ENCODE measurements around the gene CUL3.

CUL3 gene

DNA sequence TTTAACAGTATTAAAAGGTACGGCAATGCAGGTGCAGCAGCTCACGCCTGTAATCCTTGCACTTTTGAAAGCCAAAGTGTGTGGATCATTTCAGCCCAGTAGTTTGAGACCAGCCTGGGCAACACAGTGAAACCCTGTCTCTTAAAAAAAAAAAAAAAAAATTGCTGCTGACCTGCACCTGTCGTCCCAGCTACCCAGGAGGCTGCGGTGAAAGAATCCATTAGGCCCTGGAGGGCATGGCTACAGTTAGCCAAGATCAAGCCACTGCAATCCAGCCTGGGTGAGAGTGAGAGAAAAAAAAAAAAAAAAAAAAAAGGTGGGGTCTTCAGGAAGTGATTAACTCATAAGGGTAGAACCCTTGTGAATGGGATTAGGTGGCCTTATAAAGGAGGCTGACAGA, 12.8 kb downstream of the CUL3 start:
- H3K79me2 ChIP-seq (ENCODE audit: insufficient read depth, low read length), result peaks cover 100% of the 10 kb centered on the region
- H3K9me3 ChIP-seq (ENCODE audit: low read length), result peaks cover 4% of the 10 kb centered on the region; the same call in 1 of the 2 replicates
- no peaks in the 10 kb centered on the region for H3K9me2 ChIP-seq (ENCODE audit: low read depth, low read length)
- peak overlapping the region; percentile 12 for H3K27ac ChIP-seq (ENCODE audit: low read depth, low read length, poor library complexity, severe bottlenecking)
- H3K36me3 ChIP-seq (ENCODE audit: insufficient read depth, low read length), result peaks cover 36% of the 10 kb centered on the region
- H4K20me1 ChIP-seq (ENCODE audit: insufficient read depth, low read length), result peaks cover 6% of the 10 kb centered on the region
- H3K4me1 ChIP-seq (ENCODE audit: insufficient read depth, low read length, severe bottlenecking), result peaks cover 73% of the 10 kb centered on the region
- H3K4me2 ChIP-seq (ENCODE audit: low read length), result peak overlapping the region; percentile 36
- TF ChIP-seq, protein P1, sequence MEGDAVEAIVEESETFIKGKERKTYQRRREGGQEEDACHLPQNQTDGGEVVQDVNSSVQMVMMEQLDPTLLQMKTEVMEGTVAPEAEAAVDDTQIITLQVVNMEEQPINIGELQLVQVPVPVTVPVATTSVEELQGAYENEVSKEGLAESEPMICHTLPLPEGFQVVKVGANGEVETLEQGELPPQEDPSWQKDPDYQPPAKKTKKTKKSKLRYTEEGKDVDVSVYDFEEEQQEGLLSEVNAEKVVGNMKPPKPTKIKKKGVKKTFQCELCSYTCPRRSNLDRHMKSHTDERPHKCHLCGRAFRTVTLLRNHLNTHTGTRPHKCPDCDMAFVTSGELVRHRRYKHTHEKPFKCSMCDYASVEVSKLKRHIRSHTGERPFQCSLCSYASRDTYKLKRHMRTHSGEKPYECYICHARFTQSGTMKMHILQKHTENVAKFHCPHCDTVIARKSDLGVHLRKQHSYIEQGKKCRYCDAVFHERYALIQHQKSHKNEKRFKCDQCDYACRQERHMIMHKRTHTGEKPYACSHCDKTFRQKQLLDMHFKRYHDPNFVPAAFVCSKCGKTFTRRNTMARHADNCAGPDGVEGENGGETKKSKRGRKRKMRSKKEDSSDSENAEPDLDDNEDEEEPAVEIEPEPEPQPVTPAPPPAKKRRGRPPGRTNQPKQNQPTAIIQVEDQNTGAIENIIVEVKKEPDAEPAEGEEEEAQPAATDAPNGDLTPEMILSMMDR (IDR thresholded peaks at IDR 0.05; ENCODE audit: low read length), result no peak
- no peaks in the 10 kb centered on the region for H3K27me3 ChIP-seq (ENCODE audit: insufficient read depth, low read length)
- no peak overlapping the region for H2AFZ ChIP-seq (ENCODE audit: low read length)
- H3K4me3 ChIP-seq (ENCODE audit: low read depth, low read length, poor library complexity, severe bottlenecking), result peak overlapping the region; percentile 18
- H3F3A ChIP-seq (ENCODE audit: insufficient read depth, low read length), result no peaks in the 10 kb centered on the region
- H3K9ac ChIP-seq (ENCODE audit: low read length), result no peak overlapping the region; the same call in 1 of the 2 replicates

DNA sequence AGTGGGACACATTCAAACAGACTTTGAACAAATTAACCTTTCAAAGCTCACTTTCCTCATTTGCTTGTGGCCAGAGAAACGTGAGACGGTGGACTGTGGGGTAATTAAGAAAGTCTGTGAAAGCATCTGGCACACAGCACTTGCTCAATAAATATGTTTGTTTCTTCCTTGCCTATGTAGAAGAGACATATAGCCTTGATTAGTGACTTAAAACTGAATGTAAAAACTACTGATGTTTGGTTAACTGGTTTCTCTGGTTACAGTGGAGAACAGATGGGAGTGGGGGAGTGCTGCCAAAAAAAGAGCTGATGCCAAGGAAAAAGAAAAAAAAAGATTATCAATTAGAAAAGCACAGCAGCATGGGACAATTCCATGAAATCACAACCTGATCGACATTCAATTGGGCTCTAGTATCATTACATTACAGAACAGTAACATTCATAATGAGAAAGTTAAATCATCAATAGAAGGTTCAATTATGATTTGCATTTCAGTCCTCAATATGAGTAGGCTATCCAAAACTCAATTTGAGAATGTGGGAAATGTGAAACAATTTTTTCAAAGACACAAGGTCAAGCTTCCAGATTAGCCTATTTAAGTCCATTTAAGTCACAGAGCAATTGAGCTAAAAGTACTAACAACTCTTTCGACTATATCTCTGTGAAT, 14.7 kb downstream of the CUL3 start:
- Histone ChIP-seq H3K27ac (ENCODE audit: low read depth, low read length, poor library complexity, severe bottlenecking) (no peak overlapping the region), H3K27me3 (ENCODE audit: insufficient read depth, low read length) (no peaks in the 10 kb centered on the region), H3K9me2 (ENCODE audit: low read depth, low read length) (no peaks in the 10 kb centered on the region), H3K36me3 (ENCODE audit: insufficient read depth, low read length) (peaks cover 51% of the 10 kb centered on the region), H3K4me3 (ENCODE audit: low read depth, low read length, poor library complexity, severe bottlenecking) (no peak overlapping the region), H2AFZ (ENCODE audit: low read length) (no peak overlapping the region), H3K4me2 (ENCODE audit: low read length) (no peak overlapping the region), H3K4me1 (ENCODE audit: insufficient read depth, low read length, severe bottlenecking) (peaks cover 54% of the 10 kb centered on the region), H3K9me3 (ENCODE audit: low read length) (peaks cover 19% of the 10 kb centered on the region; the same call in 1 of the 2 replicates), H3F3A (ENCODE audit: insufficient read depth, low read length) (no peaks in the 10 kb centered on the region), H3K9ac (ENCODE audit: low read length) (no peak overlapping the region), H3K79me2 (ENCODE audit: insufficient read depth, low read length) (peaks cover 100% of the 10 kb centered on the region), H4K20me1 (ENCODE audit: insufficient read depth, low read length) (peaks cover 6% of the 10 kb centered on the region)
- no peak for TF ChIP-seq EZH2 (IDR thresholded peaks at IDR 0.05; ENCODE audit: borderline replicate concordance, low read length)
- TF ChIP-seq, protein P1 (IDR thresholded peaks at IDR 0.05; ENCODE audit: low read length), result no peak

DNA sequence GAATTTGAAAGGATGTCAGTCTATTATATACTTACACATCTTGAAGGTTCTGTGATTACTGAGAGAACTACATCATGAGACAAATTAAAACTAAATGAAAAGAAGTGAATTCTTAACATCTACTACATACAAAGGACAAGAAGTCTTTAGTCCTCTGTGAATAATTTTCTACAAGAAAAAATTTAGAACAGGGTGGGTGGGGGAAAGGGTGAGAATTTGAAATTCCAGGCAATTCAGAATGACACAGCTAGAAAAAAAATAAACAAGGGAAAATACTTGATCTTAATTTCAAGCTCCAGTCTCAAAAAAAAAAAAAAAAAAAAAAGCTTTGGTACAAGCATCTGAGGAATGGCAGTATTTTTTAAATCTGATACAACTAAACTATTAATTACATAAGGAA, 15.5 kb downstream of the CUL3 start:
- Histone ChIP-seq H3K9ac (ENCODE audit: low read length) (no peak overlapping the region), H3K4me2 (ENCODE audit: low read length) (no peak overlapping the region), H3K4me1 (ENCODE audit: insufficient read depth, low read length, severe bottlenecking) (peaks cover 46% of the 10 kb centered on the region), H3K9me3 (ENCODE audit: low read length) (peaks cover 19% of the 10 kb centered on the region; the same call in 1 of the 2 replicates), H3K4me3 (ENCODE audit: low read depth, low read length, poor library complexity, severe bottlenecking) (no peak overlapping the region), H3K9me2 (ENCODE audit: low read depth, low read length) (no peaks in the 10 kb centered on the region), H3K27me3 (ENCODE audit: insufficient read depth, low read length) (no peaks in the 10 kb centered on the region), H4K20me1 (ENCODE audit: insufficient read depth, low read length) (peaks cover 6% of the 10 kb centered on the region; the same call in 1 of the 2 replicates), H2AFZ (ENCODE audit: low read length) (no peak overlapping the region), H3K79me2 (ENCODE audit: insufficient read depth, low read length) (peaks cover 100% of the 10 kb centered on the region), H3K36me3 (ENCODE audit: insufficient read depth, low read length) (peaks cover 59% of the 10 kb centered on the region), H3K27ac (ENCODE audit: low read depth, low read length, poor library complexity, severe bottlenecking) (no peak overlapping the region), H3F3A (ENCODE audit: insufficient read depth, low read length) (no peaks in the 10 kb centered on the region)
- TF ChIP-seq, protein P1 (IDR thresholded peaks at IDR 0.05; ENCODE audit: low read length), result no peak
- no peak for TF ChIP-seq EZH2 (IDR thresholded peaks at IDR 0.05; ENCODE audit: borderline replicate concordance, low read length)
